ENCODE results near the gene ATG4C.

DNA sequence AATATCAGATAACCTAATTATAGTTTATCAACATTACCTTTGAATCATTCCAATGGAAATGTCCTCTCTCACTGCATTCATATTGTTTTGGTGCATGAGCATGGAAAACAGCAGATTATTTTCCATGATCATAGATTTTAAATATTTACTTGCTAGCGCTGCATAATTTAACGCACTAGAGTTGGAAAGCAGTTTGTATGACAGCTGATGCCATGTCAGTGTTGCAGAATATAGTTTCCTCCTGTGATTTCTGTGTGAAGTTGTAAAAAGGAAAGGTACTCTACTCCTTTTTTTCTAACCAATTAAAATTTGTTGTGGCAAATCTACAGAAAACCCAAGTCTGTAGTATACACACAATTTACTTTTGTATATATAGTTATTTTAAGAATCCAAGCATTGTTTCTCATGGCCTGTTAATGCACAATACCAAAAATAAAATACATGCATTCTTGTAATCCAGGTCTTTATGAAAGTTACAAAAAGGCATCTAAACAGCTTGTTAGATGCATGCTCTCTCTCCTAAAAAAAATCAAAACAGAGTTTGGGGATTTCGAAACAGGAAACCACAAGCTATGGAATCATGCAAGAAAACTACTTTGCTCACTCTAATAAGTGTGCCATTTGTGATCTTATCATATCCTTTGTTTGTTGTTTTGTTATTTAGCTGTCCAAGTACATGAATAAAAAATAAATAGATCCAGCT is 1.9 kb upstream of the ATG4C start:
- TF ChIP-seq, protein P1, sequence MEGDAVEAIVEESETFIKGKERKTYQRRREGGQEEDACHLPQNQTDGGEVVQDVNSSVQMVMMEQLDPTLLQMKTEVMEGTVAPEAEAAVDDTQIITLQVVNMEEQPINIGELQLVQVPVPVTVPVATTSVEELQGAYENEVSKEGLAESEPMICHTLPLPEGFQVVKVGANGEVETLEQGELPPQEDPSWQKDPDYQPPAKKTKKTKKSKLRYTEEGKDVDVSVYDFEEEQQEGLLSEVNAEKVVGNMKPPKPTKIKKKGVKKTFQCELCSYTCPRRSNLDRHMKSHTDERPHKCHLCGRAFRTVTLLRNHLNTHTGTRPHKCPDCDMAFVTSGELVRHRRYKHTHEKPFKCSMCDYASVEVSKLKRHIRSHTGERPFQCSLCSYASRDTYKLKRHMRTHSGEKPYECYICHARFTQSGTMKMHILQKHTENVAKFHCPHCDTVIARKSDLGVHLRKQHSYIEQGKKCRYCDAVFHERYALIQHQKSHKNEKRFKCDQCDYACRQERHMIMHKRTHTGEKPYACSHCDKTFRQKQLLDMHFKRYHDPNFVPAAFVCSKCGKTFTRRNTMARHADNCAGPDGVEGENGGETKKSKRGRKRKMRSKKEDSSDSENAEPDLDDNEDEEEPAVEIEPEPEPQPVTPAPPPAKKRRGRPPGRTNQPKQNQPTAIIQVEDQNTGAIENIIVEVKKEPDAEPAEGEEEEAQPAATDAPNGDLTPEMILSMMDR (IDR thresholded peaks at IDR 0.05; ENCODE audit: low read length): no peak
- TF ChIP-seq EZH2 (IDR thresholded peaks at IDR 0.05; ENCODE audit: borderline replicate concordance, low read length): no peak
